Measurements from ENCODE around the gene CDH2.

GRCh38 chr18:28152354-28152753 is 24.6 kb downstream of the CDH2 start:
- no peak for TF ChIP-seq CTCF (IDR thresholded peaks at IDR 0.05)
- TF ChIP-seq POLR2A (IDR thresholded peaks at IDR 0.05), result no peak

All from lower leg skin (tissue), 3 donors.